ENCODE data around the gene VPS13D. TPM values are rescaled to one million over a fixed set of nuclear protein-coding genes. Genes with fewer than 3 reads are reported as not detected.

The VPS13D gene
- total RNA-seq, 2 donors from 2014 or later: 48.1 to 65.2 TPM

GRCh38 chr1:12309783-12310742, 80.2 kb downstream of the VPS13D start:
- Histone ChIP-seq H3K36me3 (peaks cover 79% of the 10 kb centered on the region), H3K27me3 (no peaks in the 10 kb centered on the region), H3K9me3 (no peaks in the 10 kb centered on the region), H3K4me3 (no peak overlapping the region), H3K27ac (peak overlapping the region; percentile 36 to 55), H3K4me1 (peaks cover 0 to 18% of the 10 kb centered on the region in 2 donors)
- DNase-seq (ENCODE audit: low spot score): no peak
- TF ChIP-seq CTCF (IDR thresholded peaks at IDR 0.05): no peak

- TF ChIP-seq CTCF (IDR thresholded peaks at IDR 0.05): peak; percentile 30 to 63
- no peaks in the 10 kb centered on the region for H3K9me3 ChIP-seq
- H3K36me3 ChIP-seq: peaks cover 71% of the 10 kb centered on the region
- H3K4me1 ChIP-seq: peaks cover 0 to 17% of the 10 kb centered on the region in 2 donors
- H3K4me3 ChIP-seq: no peak overlapping the region
- no peak for DNase-seq (ENCODE audit: low spot score)
- H3K27me3 ChIP-seq: no peaks in the 10 kb centered on the region
- no peak overlapping the region for H3K27ac ChIP-seq
Observed at GRCh38 chr1:12314333-12314903, 84.6 kb downstream of the VPS13D start.

- H3K9me3 ChIP-seq: no peaks in the 10 kb centered on the region
- no peak overlapping the region for H3K4me3 ChIP-seq
- peaks cover 77% of the 10 kb centered on the region for H3K36me3 ChIP-seq
- no peak for TF ChIP-seq CTCF (IDR thresholded peaks at IDR 0.05)
- no peaks in the 10 kb centered on the region for H3K27me3 ChIP-seq
- no peak for DNase-seq (ENCODE audit: low spot score)
- peaks cover 0 to 9% of the 10 kb centered on the region in 2 donors for H3K4me1 ChIP-seq
- no peak overlapping the region for H3K27ac ChIP-seq
Observed at GRCh38 chr1:12315146-12315545, 85.3 kb downstream of the VPS13D start.

GRCh38 chr1:12316331-12316730, 86.5 kb downstream of the VPS13D start:
- no peak overlapping the region for H3K27ac ChIP-seq
- H3K36me3 ChIP-seq: peaks cover 73% of the 10 kb centered on the region
- peaks cover 0 to 5% of the 10 kb centered on the region in 2 donors for H3K4me1 ChIP-seq

GRCh38 chr1:12320486-12320885, 90.7 kb downstream of the VPS13D start:
- no peaks in the 10 kb centered on the region for H3K27me3 ChIP-seq
- no peak for DNase-seq (ENCODE audit: low spot score)
- no peaks in the 10 kb centered on the region for H3K4me1 ChIP-seq
- H3K36me3 ChIP-seq: peaks cover 74% of the 10 kb centered on the region
- H3K9me3 ChIP-seq: no peaks in the 10 kb centered on the region
- H3K27ac ChIP-seq: no peak overlapping the region
- no peak overlapping the region for H3K4me3 ChIP-seq
- TF ChIP-seq CTCF (IDR thresholded peaks at IDR 0.05): no peak

More at GRCh38 chr1:12316331-12316730, 86.5 kb downstream of the VPS13D start:
- DNase-seq (ENCODE audit: low spot score): no peak
- TF ChIP-seq CTCF (IDR thresholded peaks at IDR 0.05): no peak
- H3K27me3 ChIP-seq: no peaks in the 10 kb centered on the region
- H3K4me3 ChIP-seq: no peak overlapping the region
- H3K9me3 ChIP-seq: no peaks in the 10 kb centered on the region

Measured in right atrium auricular region (tissue), 2 donors.